DOHH2 (cell line): ENCODE results near the gene TIAM2.

Source experiments
- H3F3A ChIP-seq: fragments of 200-600 bp; sonication (generic), shearing (Covaris generic); 2 replicates; pipeline ENCODE4 v1.6.0; 2016; ENCODE audit warnings: antibody characterized with exemption, mild to moderate bottlenecking; ENCODE audit not compliant: control insufficient read depth, insufficient read depth
- H3K27ac ChIP-seq: fragments of 200-600 bp; sonication (generic); 2 replicates; pipeline ENCODE4 v1.5.1; 2014; ENCODE audit warnings: low read depth, mild to moderate bottlenecking, low read length, moderate library complexity
- H3K27me3 ChIP-seq: fragments of 200-600 bp; sonication (generic); 2 replicates; pipeline ENCODE4 v1.6.1; 2014; ENCODE audit warnings: mild to moderate bottlenecking, low read length, mixed read lengths; ENCODE audit not compliant: control insufficient read depth
- H3K36me3 ChIP-seq: fragments of 200-600 bp; sonication (generic); 2 replicates; pipeline ENCODE4 v1.6.1; 2014; ENCODE audit warnings: mild to moderate bottlenecking, low read length, moderate library complexity, mixed read lengths; ENCODE audit not compliant: control insufficient read depth
- H3K4me1 ChIP-seq: fragments of 200-600 bp; sonication (generic); 2 replicates; pipeline ENCODE4 v1.6.1; 2014; ENCODE audit warnings: mild to moderate bottlenecking, low read length, mixed read lengths; ENCODE audit not compliant: control insufficient read depth
- H3K4me2 ChIP-seq: fragments of 200-600 bp; sonication (generic); 2 replicates; pipeline ENCODE4 v1.6.0; 2014; ENCODE audit warnings: mild to moderate bottlenecking, low read length, moderate library complexity
- H3K4me3 ChIP-seq: fragments of 200-600 bp; sonication (generic); 2 replicates; pipeline ENCODE4 v1.5.1; 2014; ENCODE audit warnings: mild to moderate bottlenecking, low read length, mixed read lengths
- H3K79me2 ChIP-seq: fragments of 200-600 bp; sonication (generic); 2 replicates; pipeline ENCODE4 v1.6.1; 2014; ENCODE audit warnings: mild to moderate bottlenecking, low read length, mixed read lengths; ENCODE audit not compliant: control insufficient read depth
- H3K9me2 ChIP-seq: fragments of 200-600 bp; sonication (generic); replicated peaks from 2 replicates; pipeline ENCODE4 v1.6.1; 2014; ENCODE audit warnings: mild to moderate bottlenecking, low read length, mixed read lengths; ENCODE audit not compliant: control insufficient read depth
- H3K9me3 ChIP-seq: fragments of 200-600 bp; sonication (generic); 2 replicates; pipeline ENCODE4 v1.6.1; 2014; ENCODE audit warnings: antibody characterized with exemption, low read length, mixed read lengths; ENCODE audit not compliant: control insufficient read depth, insufficient read depth
- H4K20me1 ChIP-seq: fragments of 200-600 bp; sonication (generic); 2 replicates; pipeline ENCODE4 v1.6.0; 2014; ENCODE audit warnings: low read depth, mild to moderate bottlenecking, antibody characterized with exemption, low read length, moderate library complexity; ENCODE audit not compliant: control insufficient read depth, insufficient read depth
- EZH2phosphoT487 ChIP-seq: fragments of 200-600 bp; sonication (generic); IDR thresholded peaks from 2 replicates; pipeline ENCODE4 v1.6.1; 2017; ENCODE audit warnings: borderline replicate concordance, mild to moderate bottlenecking, antibody characterized with exemption, low read length, moderate library complexity, mixed read lengths
- TF ChIP-seq, protein P1 (sequence below): fragments of 200-600 bp; sonication (generic); IDR thresholded peaks from one replicate; pipeline ENCODE4 v1.5.1; 2014; ENCODE audit warnings: antibody characterized with exemption, mild to moderate bottlenecking, low read depth, low read length; ENCODE audit not compliant: poor library complexity, severe bottlenecking

TIAM2 gene

DNA sequence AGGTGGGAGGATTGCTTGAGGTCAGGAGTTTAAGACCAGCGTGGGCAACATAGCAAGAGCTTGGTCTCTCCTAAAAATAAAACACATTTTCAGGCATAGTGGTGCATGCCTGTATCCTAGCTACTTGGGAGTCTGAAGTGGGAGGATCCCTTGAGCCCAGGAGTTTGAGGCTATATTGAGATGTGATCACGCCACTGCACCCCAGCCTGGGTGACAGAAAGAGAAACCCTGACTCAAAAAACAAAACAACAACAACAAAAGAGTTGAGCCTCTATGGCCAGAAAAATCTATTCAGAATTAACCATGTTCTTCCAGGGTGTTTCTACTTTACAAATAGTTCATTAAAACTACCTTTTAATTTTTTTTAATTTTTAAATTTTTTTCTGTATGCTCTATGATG is 60.6 kb downstream of the TIAM2 start:
- no peaks in the 10 kb centered on the region for H3F3A ChIP-seq
- H3K36me3 ChIP-seq, result no peaks in the 10 kb centered on the region
- peaks cover 3% of the 10 kb centered on the region for H3K27me3 ChIP-seq
- H4K20me1 ChIP-seq, result no peaks in the 10 kb centered on the region
- no peaks in the 10 kb centered on the region for H3K9me3 ChIP-seq
- H3K4me1 ChIP-seq, result no peaks in the 10 kb centered on the region
- no peaks in the 10 kb centered on the region for H3K9me2 ChIP-seq
- H3K4me2 ChIP-seq, result no peak overlapping the region
- no peak for TF ChIP-seq EZH2phosphoT487
- TF ChIP-seq, protein P1, sequence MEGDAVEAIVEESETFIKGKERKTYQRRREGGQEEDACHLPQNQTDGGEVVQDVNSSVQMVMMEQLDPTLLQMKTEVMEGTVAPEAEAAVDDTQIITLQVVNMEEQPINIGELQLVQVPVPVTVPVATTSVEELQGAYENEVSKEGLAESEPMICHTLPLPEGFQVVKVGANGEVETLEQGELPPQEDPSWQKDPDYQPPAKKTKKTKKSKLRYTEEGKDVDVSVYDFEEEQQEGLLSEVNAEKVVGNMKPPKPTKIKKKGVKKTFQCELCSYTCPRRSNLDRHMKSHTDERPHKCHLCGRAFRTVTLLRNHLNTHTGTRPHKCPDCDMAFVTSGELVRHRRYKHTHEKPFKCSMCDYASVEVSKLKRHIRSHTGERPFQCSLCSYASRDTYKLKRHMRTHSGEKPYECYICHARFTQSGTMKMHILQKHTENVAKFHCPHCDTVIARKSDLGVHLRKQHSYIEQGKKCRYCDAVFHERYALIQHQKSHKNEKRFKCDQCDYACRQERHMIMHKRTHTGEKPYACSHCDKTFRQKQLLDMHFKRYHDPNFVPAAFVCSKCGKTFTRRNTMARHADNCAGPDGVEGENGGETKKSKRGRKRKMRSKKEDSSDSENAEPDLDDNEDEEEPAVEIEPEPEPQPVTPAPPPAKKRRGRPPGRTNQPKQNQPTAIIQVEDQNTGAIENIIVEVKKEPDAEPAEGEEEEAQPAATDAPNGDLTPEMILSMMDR, result no peak
- no peak overlapping the region for H3K27ac ChIP-seq
- no peaks in the 10 kb centered on the region for H3K79me2 ChIP-seq
- H3K4me3 ChIP-seq, result no peak overlapping the region

DNA sequence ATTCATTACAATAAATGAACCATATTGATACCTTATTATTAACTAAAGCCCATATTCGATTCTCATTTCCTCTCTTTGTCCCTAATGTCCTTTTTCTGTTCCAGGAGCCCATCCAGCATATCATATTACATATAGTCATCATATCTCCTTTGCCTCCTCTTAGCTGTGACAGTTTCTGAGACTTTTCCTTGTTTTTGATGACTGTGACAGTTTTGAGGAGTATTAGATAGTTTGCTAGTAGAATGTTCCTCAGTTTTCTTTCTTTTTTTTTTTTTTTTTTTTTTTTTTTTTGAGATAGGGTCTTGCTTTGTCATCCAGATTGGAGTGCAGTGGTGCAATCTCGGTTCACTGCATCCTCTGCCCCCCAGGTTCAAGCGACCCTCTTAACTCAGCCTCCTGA is 61.6 kb downstream of the TIAM2 start:
- no peaks in the 10 kb centered on the region for H3K79me2 ChIP-seq
- H3K4me2 ChIP-seq, result no peak overlapping the region
- no peak overlapping the region for H3K4me3 ChIP-seq
- no peak overlapping the region for H3K27ac ChIP-seq
- H3F3A ChIP-seq, result no peaks in the 10 kb centered on the region
- no peaks in the 10 kb centered on the region for H3K9me3 ChIP-seq
- no peaks in the 10 kb centered on the region for H3K36me3 ChIP-seq
- H3K27me3 ChIP-seq, result peaks cover 3% of the 10 kb centered on the region
- H3K4me1 ChIP-seq, result no peaks in the 10 kb centered on the region
- H3K9me2 ChIP-seq, result no peaks in the 10 kb centered on the region
- no peaks in the 10 kb centered on the region for H4K20me1 ChIP-seq
- TF ChIP-seq, protein P1, result no peak
- TF ChIP-seq EZH2phosphoT487, result no peak

DNA sequence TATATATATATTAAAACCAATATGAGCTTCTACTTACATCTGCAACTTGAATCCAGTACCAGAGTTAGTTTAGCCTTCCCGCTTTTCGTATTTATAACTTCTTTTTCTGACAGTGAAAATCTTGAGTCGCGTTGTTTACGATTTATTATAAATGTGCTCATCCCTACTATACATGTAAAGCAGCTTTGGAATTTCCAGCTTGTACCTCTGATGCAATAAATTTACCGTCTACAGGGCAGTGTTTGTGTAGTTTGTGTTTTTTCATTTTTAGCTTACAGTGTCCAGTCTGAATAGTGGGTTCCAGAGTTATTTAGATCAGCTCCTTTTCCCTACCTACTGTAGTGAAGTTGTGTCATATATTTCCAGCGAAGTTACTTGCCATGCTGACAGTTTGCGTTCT is 66.3 kb downstream of the TIAM2 start:
- no peak overlapping the region for H3K27ac ChIP-seq
- H3K4me2 ChIP-seq, result no peak overlapping the region
- H3K4me3 ChIP-seq, result no peak overlapping the region
- H4K20me1 ChIP-seq, result no peaks in the 10 kb centered on the region
- H3K36me3 ChIP-seq, result no peaks in the 10 kb centered on the region
- peaks cover 3% of the 10 kb centered on the region; the same call in 1 of the 2 replicates for H3K27me3 ChIP-seq
- TF ChIP-seq, protein P1, result no peak
- TF ChIP-seq EZH2phosphoT487, result no peak
- peaks cover 14% of the 10 kb centered on the region for H3K4me1 ChIP-seq
- H3K9me3 ChIP-seq, result no peaks in the 10 kb centered on the region
- H3K9me2 ChIP-seq, result no peaks in the 10 kb centered on the region
- H3F3A ChIP-seq, result no peaks in the 10 kb centered on the region
- H3K79me2 ChIP-seq, result no peaks in the 10 kb centered on the region
